Neural crest cell (in vitro differentiated cells): ENCODE results near the gene LCP1. TPM values are rescaled to one million over a fixed set of nuclear protein-coding genes. Genes with fewer than 3 reads are reported as not detected.
"Not testable (repeated sequence)": the region's sequence is repeated elsewhere in the genome, so short reads cannot be mapped to it uniquely, and the experiment has no call there.

Source experiments
- DNase-seq: peaks from one replicate; pipeline ENCODE4 v3.0.0; 2021; ENCODE audit warnings: low read depth, mixed read lengths, low spot score
- H3K27ac Mint-ChIP-seq: one replicate; pipeline ENCODE4 v1.8.0; 2021; ENCODE audit warnings: mild to moderate bottlenecking, mixed read lengths; ENCODE audit not compliant: unreplicated experiment
- H3K27me3 Mint-ChIP-seq: 2 replicates; pipeline ENCODE4 v1.8.0; 2021; ENCODE audit warnings: low read depth, mild to moderate bottlenecking, mixed read lengths
- H3K36me3 Mint-ChIP-seq: 2 replicates; pipeline ENCODE4 v1.8.0; 2021; ENCODE audit warnings: low read depth, mild to moderate bottlenecking, mixed read lengths
- H3K4me1 Mint-ChIP-seq: 2 replicates; pipeline ENCODE4 v1.8.0; 2021; ENCODE audit warnings: mixed read lengths
- H3K4me3 Mint-ChIP-seq: one replicate; pipeline ENCODE4 v1.8.0; 2021; ENCODE audit warnings: mild to moderate bottlenecking, mixed read lengths
- H3K9me3 Mint-ChIP-seq: 2 replicates; pipeline ENCODE4 v1.8.0; 2021; ENCODE audit warnings: mixed read lengths
- long read RNA-seq: library from polyadenylated mRNA; unstranded; transcript quantifications from one replicate; pipeline ENCODE4 v2.0.0, GENCODE V29; 2020
- total RNA-seq: library from RNA; stranded (reverse); gene quantifications from 2 replicates; pipeline ENCODE4 v1.2.1, GENCODE V29; 2021
- TF ChIP-seq, protein P1 (sequence below): fragments of 200-600 bp; sonication (generic); conservative IDR thresholded peaks from 2 replicates; pipeline ENCODE4 v1.5.0; 2021; ENCODE audit warnings: antibody characterized with exemption, mild to moderate bottlenecking

Gene LCP1, protein sequence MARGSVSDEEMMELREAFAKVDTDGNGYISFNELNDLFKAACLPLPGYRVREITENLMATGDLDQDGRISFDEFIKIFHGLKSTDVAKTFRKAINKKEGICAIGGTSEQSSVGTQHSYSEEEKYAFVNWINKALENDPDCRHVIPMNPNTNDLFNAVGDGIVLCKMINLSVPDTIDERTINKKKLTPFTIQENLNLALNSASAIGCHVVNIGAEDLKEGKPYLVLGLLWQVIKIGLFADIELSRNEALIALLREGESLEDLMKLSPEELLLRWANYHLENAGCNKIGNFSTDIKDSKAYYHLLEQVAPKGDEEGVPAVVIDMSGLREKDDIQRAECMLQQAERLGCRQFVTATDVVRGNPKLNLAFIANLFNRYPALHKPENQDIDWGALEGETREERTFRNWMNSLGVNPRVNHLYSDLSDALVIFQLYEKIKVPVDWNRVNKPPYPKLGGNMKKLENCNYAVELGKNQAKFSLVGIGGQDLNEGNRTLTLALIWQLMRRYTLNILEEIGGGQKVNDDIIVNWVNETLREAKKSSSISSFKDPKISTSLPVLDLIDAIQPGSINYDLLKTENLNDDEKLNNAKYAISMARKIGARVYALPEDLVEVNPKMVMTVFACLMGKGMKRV
- 7.6 and 8.5 TPM in 2 replicates for total RNA-seq
- long read RNA-seq, partial matches to known transcripts: 2 of 19 reads
- long read RNA-seq, other reads (novel, unspliced or antisense): 16 of 19 reads

DNA sequence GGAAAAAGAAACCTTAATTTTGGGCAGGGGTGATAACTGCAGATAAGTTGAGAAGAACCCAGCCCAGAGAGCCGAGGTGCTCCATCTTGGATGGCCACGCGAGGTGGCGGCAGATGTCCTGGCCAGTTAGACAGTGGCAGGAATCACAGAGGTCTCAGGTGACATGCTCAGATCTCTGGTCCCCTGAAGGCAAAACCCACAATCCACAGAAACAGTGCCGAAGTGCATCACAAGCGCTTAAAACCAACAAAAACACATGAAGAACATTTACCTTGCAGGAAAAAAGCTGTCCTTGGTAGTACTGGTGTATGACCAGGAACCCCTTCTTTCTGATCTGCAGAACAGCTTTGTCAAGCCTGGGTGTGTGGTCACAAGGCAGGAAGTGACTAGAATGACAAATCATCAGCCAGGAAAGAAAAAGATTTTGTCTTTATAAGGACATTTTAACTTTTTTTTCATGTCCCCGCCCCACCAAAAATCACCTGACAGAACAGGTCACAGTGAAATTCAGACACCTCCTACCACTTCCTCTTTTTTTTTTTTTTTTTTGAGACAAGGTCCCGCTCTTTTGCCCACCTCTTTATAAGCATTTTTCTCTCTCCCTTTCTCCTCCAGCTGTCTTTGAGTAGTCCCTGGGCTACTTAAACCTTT, at the start of gene LCP1:
LCP1 (minus strand) TSS at position 338 of the 651 bp plus-strand sequence. CDS start 22,515 bp downstream, outside the sequence.
- Mint-ChIP-seq H3K27ac (no peak within 1 kb of the TSS), H3K27me3 (no peaks in the 10 kb centered on the region), H3K9me3 (peaks cover 3% of the 10 kb centered on the region), H3K4me3 (no peak within 1 kb of the TSS), H3K36me3 (peaks cover 2% of the 10 kb centered on the region), H3K4me1 (peaks cover 30% of the 10 kb centered on the region)
- TF ChIP-seq, protein P1, sequence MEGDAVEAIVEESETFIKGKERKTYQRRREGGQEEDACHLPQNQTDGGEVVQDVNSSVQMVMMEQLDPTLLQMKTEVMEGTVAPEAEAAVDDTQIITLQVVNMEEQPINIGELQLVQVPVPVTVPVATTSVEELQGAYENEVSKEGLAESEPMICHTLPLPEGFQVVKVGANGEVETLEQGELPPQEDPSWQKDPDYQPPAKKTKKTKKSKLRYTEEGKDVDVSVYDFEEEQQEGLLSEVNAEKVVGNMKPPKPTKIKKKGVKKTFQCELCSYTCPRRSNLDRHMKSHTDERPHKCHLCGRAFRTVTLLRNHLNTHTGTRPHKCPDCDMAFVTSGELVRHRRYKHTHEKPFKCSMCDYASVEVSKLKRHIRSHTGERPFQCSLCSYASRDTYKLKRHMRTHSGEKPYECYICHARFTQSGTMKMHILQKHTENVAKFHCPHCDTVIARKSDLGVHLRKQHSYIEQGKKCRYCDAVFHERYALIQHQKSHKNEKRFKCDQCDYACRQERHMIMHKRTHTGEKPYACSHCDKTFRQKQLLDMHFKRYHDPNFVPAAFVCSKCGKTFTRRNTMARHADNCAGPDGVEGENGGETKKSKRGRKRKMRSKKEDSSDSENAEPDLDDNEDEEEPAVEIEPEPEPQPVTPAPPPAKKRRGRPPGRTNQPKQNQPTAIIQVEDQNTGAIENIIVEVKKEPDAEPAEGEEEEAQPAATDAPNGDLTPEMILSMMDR: no peak
- DNase-seq: no peak

DNA sequence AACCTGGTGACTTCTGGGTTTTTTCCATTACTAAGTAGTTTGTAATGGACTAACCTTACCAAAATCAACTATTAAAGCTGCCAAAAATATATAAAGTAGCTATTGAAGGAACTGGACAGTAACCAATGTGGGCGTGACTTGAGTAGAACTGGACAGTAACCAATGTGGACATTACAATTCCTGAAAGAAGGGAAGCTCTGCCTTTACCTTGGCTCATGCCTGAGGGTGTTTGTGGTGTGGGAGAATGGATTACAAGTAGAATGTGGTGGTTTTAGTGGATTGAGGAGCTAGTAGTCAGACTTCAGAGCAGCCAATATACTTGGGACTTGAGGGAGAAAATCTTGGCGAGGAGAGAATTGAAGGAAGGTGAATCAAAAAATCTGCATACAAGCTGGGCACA, 47.3 kb upstream of the LCP1 start:
- peaks cover 15% of the 10 kb centered on the region for H3K36me3 Mint-ChIP-seq
- H3K4me1 Mint-ChIP-seq: no peaks in the 10 kb centered on the region
- H3K4me3 Mint-ChIP-seq: no peak overlapping the region
- H3K27ac Mint-ChIP-seq: no peak overlapping the region
- no peak for DNase-seq
- H3K27me3 Mint-ChIP-seq: no peaks in the 10 kb centered on the region
- TF ChIP-seq, protein P1: no peak
- peaks cover 22% of the 10 kb centered on the region for H3K9me3 Mint-ChIP-seq

DNA sequence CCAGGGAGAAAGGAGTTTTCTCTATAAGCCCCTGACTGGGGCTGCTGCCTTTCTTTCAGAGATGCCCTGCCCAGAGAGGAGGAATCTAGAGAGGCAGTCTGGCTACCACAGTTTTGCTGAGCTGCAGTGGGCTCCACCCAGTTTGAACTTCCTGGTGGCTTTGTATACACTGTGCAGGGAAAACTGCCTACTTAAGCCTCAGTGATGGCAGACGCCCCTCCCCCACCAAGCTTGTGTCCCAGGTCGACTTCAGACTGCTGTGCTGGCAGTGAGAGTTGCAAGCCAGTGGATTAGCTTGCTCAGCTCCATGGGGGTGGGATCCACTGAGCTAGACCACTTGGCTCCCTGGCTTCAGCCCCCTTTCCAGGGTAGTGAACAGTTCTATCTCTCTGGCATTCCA, 38.3 kb upstream of the LCP1 start:
- H3K27ac Mint-ChIP-seq, H3K4me3 Mint-ChIP-seq, H3K27me3 Mint-ChIP-seq, DNase-seq, H3K9me3 Mint-ChIP-seq, H3K4me1 Mint-ChIP-seq: not testable (repeated sequence)
- peaks cover 17% of the 10 kb centered on the region for H3K36me3 Mint-ChIP-seq

DNA sequence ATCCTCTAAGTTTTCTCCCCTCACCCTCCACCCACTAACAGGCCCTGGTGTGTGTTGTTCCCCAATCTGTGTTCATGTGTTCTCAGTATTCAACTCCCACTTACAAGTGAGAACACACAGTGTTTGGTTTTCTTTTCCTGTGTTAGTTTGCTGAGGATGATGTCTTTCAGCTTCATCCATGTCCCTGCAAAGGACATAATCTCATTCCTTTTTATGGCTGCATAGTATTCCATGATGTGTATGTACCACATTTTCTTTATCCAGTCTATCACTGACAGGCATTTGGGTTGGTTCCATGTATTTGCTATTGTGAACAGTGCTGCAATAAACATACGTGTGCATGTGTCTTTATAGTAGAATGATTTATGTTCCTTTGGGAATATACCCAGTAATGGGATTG, 32.8 kb upstream of the LCP1 start:
- H3K9me3 Mint-ChIP-seq, DNase-seq, H3K27me3 Mint-ChIP-seq, H3K27ac Mint-ChIP-seq: not testable (repeated sequence)
- H3K36me3 Mint-ChIP-seq: peaks cover 14% of the 10 kb centered on the region
- peaks cover 19% of the 10 kb centered on the region for H3K4me1 Mint-ChIP-seq
- peak overlapping the region; percentile 22 for H3K4me3 Mint-ChIP-seq

DNA sequence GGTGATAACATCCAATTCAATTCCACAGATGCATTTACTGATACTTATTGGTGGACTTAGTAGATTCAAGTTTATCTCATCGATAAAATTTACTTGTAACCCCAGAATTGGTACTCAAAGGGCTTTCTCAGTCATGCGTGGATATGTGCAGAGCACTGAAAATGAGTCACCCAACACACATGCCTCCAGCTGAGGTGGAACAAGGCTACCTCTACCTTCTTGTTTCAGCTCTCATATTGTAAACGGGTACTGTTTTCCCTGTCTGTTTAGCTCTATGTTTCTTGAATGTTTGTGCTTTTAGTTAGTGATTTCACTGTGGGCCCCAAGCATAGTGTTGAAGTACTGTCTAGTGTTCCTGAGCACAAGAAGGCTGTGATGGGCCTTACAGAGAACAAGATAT, 31.3 kb upstream of the LCP1 start:
- TF ChIP-seq, protein P1: no peak
- Mint-ChIP-seq H3K36me3 (peaks cover 12% of the 10 kb centered on the region), H3K4me3 (no peak overlapping the region), H3K9me3 (peaks cover 3% of the 10 kb centered on the region), H3K4me1 (peaks cover 23% of the 10 kb centered on the region), H3K27me3 (peaks cover 4% of the 10 kb centered on the region), H3K27ac (no peak overlapping the region)
- DNase-seq: no peak

DNA sequence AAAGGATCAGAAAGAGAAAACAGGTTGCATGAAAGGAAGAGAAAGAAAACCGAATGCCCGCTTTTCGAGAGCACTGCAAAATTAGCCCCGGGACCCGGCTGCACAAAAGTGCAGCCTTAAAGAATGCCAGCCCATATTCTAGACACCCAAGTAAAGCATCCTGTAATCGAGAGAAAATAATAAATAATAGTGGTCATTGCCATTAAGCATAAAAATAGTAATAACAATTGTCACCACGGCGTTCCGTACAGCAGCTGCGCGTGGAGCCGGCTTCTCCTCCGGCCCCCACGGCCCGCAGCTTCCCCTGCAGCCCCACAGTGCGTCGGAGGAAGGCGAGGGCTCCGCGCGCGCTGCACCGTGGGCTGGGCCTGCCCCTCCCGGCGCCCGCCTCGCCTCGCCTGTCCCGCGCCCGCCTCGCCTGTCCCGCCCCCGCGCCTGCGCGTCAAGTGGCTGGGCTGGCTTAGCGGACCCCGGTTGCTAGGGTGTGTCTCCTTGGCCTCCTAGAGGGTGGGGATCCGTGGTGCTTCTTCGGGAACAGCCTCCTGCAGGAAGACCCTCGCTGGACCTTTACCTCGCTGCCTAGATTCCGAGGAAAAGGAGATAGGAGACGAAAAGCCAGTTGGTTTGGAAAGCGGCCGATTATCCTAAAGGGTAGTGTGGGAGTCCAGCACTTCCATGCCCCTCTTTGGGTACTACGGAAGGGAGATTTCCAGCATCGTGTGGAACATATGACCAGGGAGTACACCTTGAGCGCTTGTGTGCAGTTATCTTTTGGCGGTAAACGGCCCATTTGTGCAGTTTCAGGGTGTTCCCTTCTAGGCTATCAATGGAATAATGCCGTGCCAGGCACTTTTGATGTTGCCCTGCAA, 29.7 kb upstream of the LCP1 start, which contains the start of gene LRRC63:
LRRC63 (plus strand) TSS at position 446 of the 869 bp plus-strand sequence. CDS start 1,107 bp downstream, outside the sequence.
- peak; percentile 69 for DNase-seq
- Mint-ChIP-seq H3K27me3 (peaks cover 4% of the 10 kb centered on the region), H3K4me3 (peak within 1 kb of the TSS; percentile 85), H3K27ac (peak within 1 kb of the TSS; percentile 9), H3K36me3 (peaks cover 2% of the 10 kb centered on the region), H3K9me3 (peaks cover 3% of the 10 kb centered on the region), H3K4me1 (peaks cover 35% of the 10 kb centered on the region)
- TF ChIP-seq, protein P1: no peak
